ENCODE data around the gene FANCI. TPM values are rescaled to one million over a fixed set of nuclear protein-coding genes. Genes with fewer than 3 reads are reported as not detected.

Gene FANCI
- total and polyA plus RNA-seq, 2 of the 13 experiments (the other 11 are each of a cell fraction or from before 2014, with no cell fraction given) = 15.7 to 68.8 TPM

DNA sequence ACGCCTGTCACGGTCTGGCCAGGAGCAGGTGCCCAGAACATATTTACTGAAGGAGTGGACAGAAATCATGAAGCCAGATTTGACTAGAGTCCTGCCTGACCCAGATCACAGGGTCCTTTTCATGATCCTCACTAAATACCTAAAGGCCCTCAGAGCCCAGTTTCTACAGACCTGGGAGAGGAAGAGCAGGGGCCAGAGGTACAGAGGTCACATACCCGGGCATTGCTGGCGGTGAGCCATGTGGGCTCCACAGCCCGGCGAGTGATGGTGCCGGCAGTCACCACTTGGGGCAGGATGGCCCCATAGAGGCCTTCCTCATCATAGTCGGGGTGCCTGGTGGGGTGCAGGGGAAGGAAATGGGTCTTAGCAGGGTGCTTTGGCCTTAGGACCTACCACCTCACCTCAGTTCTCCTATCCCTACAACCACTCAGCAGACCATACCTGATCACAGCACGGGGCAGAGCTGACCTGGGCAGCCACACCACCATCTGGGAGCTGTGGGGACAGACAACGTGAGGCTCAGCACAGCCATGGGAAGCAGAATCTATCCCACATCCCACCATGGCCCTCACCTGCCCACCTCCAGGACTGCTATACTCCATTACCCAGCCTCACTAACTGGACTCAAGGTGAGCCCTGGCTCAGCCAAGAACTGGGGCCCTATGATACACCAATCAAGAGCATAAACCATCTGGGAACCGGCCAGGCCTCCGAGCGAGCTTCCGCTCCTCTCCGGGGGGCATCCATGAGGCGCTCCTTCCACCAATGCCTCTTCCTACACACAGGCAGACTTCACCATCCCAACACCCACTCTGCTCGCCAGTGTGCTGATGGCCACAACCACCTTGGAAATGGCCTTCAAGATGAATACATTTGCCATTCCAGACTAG lies 78.0 kb downstream of the FANCI start (continued):
- TF ChIP-seq, protein P1, sequence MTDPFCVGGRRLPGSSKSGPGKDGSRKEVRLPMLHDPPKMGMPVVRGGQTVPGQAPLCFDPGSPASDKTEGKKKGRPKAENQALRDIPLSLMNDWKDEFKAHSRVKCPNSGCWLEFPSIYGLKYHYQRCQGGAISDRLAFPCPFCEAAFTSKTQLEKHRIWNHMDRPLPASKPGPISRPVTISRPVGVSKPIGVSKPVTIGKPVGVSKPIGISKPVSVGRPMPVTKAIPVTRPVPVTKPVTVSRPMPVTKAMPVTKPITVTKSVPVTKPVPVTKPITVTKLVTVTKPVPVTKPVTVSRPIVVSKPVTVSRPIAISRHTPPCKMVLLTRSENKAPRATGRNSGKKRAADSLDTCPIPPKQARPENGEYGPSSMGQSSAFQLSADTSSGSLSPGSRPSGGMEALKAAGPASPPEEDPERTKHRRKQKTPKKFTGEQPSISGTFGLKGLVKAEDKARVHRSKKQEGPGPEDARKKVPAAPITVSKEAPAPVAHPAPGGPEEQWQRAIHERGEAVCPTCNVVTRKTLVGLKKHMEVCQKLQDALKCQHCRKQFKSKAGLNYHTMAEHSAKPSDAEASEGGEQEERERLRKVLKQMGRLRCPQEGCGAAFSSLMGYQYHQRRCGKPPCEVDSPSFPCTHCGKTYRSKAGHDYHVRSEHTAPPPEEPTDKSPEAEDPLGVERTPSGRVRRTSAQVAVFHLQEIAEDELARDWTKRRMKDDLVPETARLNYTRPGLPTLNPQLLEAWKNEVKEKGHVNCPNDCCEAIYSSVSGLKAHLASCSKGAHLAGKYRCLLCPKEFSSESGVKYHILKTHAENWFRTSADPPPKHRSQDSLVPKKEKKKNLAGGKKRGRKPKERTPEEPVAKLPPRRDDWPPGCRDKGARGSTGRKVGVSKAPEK (CRISPR knock-in tag; IDR thresholded peaks at IDR 0.05; ENCODE audit: borderline replicate concordance) = no peak
- TF ChIP-seq PAWR (CRISPR knock-in tag; IDR thresholded peaks at IDR 0.05; ENCODE audit: borderline replicate concordance) (no peak), ZNF296 (CRISPR knock-in tag; conservative IDR thresholded peaks at IDR 0.05) (no peak), GLI4 (CRISPR knock-in tag; IDR thresholded peaks at IDR 0.05; ENCODE audit: borderline replicate concordance) (no peak), AGO2 (optimal IDR thresholded peaks at IDR 0.05; ENCODE audit: low read depth, low read length) (peak; percentile 18), ZNF572 (CRISPR knock-in tag; IDR thresholded peaks at IDR 0.05) (no peak), RARA (CRISPR knock-in tag; IDR thresholded peaks at IDR 0.05) (peak; percentile 34; the same call in 1 of the 2 replicates), AKAP8 (CRISPR knock-in tag; IDR thresholded peaks at IDR 0.05) (no peak), FOXK2 (IDR thresholded peaks at IDR 0.05) (no peak), RBFOX2 (IDR thresholded peaks at IDR 0.05; ENCODE audit: low read depth, low read length) (0 out of 2 replicates have a peak, but pooled peaks have one; percentile 22), HNRNPL (IDR thresholded peaks at IDR 0.05; ENCODE audit: low read depth, low read length) (peak; percentile 82), POLR2A (IDR thresholded peaks at IDR 0.05; ENCODE audit: insufficient read depth in 1 of 2, low read depth in 2 of 2, low read length in 2 of 2) (peak in 1 of 2 experiments; percentile 18; a peak in 2 of 4 replicates)
- TF ChIP-seq, protein P2, sequence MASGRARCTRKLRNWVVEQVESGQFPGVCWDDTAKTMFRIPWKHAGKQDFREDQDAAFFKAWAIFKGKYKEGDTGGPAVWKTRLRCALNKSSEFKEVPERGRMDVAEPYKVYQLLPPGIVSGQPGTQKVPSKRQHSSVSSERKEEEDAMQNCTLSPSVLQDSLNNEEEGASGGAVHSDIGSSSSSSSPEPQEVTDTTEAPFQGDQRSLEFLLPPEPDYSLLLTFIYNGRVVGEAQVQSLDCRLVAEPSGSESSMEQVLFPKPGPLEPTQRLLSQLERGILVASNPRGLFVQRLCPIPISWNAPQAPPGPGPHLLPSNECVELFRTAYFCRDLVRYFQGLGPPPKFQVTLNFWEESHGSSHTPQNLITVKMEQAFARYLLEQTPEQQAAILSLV (CRISPR knock-in tag; IDR thresholded peaks at IDR 0.05; ENCODE audit: borderline replicate concordance) = no peak
- TF ChIP-seq, protein P3, sequence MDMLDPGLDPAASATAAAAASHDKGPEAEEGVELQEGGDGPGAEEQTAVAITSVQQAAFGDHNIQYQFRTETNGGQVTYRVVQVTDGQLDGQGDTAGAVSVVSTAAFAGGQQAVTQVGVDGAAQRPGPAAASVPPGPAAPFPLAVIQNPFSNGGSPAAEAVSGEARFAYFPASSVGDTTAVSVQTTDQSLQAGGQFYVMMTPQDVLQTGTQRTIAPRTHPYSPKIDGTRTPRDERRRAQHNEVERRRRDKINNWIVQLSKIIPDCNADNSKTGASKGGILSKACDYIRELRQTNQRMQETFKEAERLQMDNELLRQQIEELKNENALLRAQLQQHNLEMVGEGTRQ (IDR thresholded peaks at IDR 0.05; ENCODE audit: low read depth, low read length) = no peak
- TF ChIP-seq, protein P3 (CRISPR knock-in tag; IDR thresholded peaks at IDR 0.05; ENCODE audit: borderline replicate concordance) = no peak
- TF ChIP-seq, protein P4, sequence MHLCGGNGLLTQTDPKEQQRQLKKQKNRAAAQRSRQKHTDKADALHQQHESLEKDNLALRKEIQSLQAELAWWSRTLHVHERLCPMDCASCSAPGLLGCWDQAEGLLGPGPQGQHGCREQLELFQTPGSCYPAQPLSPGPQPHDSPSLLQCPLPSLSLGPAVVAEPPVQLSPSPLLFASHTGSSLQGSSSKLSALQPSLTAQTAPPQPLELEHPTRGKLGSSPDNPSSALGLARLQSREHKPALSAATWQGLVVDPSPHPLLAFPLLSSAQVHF (CRISPR knock-in tag; IDR thresholded peaks at IDR 0.05) = no peak
- TF ChIP-seq, protein P5, sequence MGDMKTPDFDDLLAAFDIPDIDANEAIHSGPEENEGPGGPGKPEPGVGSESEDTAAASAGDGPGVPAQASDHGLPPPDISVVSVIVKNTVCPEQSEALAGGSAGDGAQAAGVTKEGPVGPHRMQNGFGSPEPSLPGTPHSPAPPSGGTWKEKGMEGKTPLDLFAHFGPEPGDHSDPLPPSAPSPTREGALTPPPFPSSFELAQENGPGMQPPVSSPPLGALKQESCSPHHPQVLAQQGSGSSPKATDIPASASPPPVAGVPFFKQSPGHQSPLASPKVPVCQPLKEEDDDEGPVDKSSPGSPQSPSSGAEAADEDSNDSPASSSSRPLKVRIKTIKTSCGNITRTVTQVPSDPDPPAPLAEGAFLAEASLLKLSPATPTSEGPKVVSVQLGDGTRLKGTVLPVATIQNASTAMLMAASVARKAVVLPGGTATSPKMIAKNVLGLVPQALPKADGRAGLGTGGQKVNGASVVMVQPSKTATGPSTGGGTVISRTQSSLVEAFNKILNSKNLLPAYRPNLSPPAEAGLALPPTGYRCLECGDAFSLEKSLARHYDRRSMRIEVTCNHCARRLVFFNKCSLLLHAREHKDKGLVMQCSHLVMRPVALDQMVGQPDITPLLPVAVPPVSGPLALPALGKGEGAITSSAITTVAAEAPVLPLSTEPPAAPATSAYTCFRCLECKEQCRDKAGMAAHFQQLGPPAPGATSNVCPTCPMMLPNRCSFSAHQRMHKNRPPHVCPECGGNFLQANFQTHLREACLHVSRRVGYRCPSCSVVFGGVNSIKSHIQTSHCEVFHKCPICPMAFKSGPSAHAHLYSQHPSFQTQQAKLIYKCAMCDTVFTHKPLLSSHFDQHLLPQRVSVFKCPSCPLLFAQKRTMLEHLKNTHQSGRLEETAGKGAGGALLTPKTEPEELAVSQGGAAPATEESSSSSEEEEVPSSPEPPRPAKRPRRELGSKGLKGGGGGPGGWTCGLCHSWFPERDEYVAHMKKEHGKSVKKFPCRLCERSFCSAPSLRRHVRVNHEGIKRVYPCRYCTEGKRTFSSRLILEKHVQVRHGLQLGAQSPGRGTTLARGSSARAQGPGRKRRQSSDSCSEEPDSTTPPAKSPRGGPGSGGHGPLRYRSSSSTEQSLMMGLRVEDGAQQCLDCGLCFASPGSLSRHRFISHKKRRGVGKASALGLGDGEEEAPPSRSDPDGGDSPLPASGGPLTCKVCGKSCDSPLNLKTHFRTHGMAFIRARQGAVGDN (CRISPR knock-in tag; IDR thresholded peaks at IDR 0.05) = peak; percentile 85

Data from HepG2 (cell line).